ENCODE data around the gene PRKCB.

GRCh38 chr16:23944381-23944780, 108.6 kb downstream of the PRKCB start:
- TF ChIP-seq CTCF (IDR thresholded peaks at IDR 0.05) (no peak), POLR2A (IDR thresholded peaks at IDR 0.05) (no peak)

Data from testis (tissue), 2 donors.